Fibroblast of lung (primary cell): Measurements from ENCODE around the gene OTOP2. TPM values are rescaled to one million over a fixed set of nuclear protein-coding genes. Genes with fewer than 3 reads are reported as not detected.

ENCODE experiments used
- DNase-seq, 2 donors: peaks; one replicate each; pipeline versions ENCODE4 v3.0.0 to v3.0.0-alpha.2; 2010; ENCODE audit warnings: low read depth in 2 of 2
- H2AFZ ChIP-seq: 2 replicates; pipeline ENCODE4 v1.5.1; 2012; ENCODE audit warnings: low read length, control low read depth, inconsistent platforms
- H3K27ac ChIP-seq: 2 replicates; pipeline ENCODE4 v1.5.1; 2011; ENCODE audit warnings: low read length, control low read depth; ENCODE audit not compliant: insufficient read depth
- H3K27me3 ChIP-seq: 2 replicates; pipeline ENCODE4 v1.5.1; 2011; ENCODE audit warnings: mild to moderate bottlenecking, low read length; ENCODE audit not compliant: control insufficient read depth, insufficient read depth
- H3K36me3 ChIP-seq: 2 replicates; pipeline ENCODE4 v1.5.1; 2011; ENCODE audit warnings: low read length; ENCODE audit not compliant: control insufficient read depth, insufficient read depth
- H3K4me1 ChIP-seq: 2 replicates; pipeline ENCODE4 v1.5.1; 2011; ENCODE audit warnings: low read length; ENCODE audit not compliant: control insufficient read depth, insufficient read depth; ENCODE audit errors: extremely low read depth
- H3K4me2 ChIP-seq: 2 replicates; pipeline ENCODE4 v1.5.1; 2011; ENCODE audit warnings: low read length, control low read depth; ENCODE audit not compliant: insufficient read depth; ENCODE audit errors: extremely low read depth
- H3K4me3 ChIP-seq, 4 experiments: fragments of 200-600 bp in 1 of 4; sonication (generic) in 1 of 4; replicated peaks in 1 of 4; 2 replicates each; pipeline ENCODE4 v1.5.1; 2011 to 2016; ENCODE audit warnings: low read length in 4 of 4, low read depth in 3 of 4, mild to moderate bottlenecking in 3 of 4, control low read depth in 2 of 4, inconsistent platforms in 1 of 4, mixed read lengths in 1 of 4; ENCODE audit not compliant: insufficient read depth in 1 of 4; ENCODE audit errors: control extremely low read depth in 1 of 4
- H3K79me2 ChIP-seq: 2 replicates; pipeline ENCODE4 v1.5.1; 2012; ENCODE audit warnings: mild to moderate bottlenecking, low read length, inconsistent platforms; ENCODE audit not compliant: control insufficient read depth, insufficient read depth
- H3K9ac ChIP-seq: 2 replicates; pipeline ENCODE4 v1.5.1; 2011; ENCODE audit warnings: mild to moderate bottlenecking, low read length, control low read depth; ENCODE audit not compliant: insufficient read depth
- H3K9me3 ChIP-seq: 2 replicates; pipeline ENCODE4 v1.5.1; 2012; ENCODE audit warnings: low read depth, low read length; ENCODE audit not compliant: control insufficient read depth, insufficient read depth
- H4K20me1 ChIP-seq: 2 replicates; pipeline ENCODE4 v1.5.1; 2011; ENCODE audit warnings: low read length; ENCODE audit not compliant: control insufficient read depth, insufficient read depth; ENCODE audit errors: extremely low read depth
- CTCF ChIP-seq, 2 donors: IDR thresholded peaks in 1 of 2; conservative IDR thresholded peaks in 1 of 2; 1 replicate in 1 of 2; 2 replicates in 1 of 2; pipeline ENCODE4 v1.5.1; 2011 to 2012; ENCODE audit warnings: low read length in 2 of 2, control low read depth in 1 of 2, inconsistent platforms in 1 of 2, low read depth in 1 of 2, mild to moderate bottlenecking in 1 of 2
- EZH2 ChIP-seq: IDR thresholded peaks from 2 replicates; pipeline ENCODE4 v1.5.1; 2012; ENCODE audit warnings: low read length, control low read depth, mild to moderate bottlenecking; ENCODE audit errors: missing control alignments
- polyA plus RNA-seq, 2 donors: library from polyadenylated mRNA; depleted of rRNA in 1 of 2; stranded (reverse) in 1 of 2; unstranded in 1 of 2; fragments of >200 nt; gene quantifications; 2 replicates each; pipeline ENCODE4 v1.2.1, GENCODE V29; 2011 to 2012; ENCODE audit warnings: missing spikeins in 1 of 2
- total RNA-seq: library from RNA; depleted of rRNA; stranded (reverse); fragments of >200 nt; gene quantifications from 2 replicates; pipeline ENCODE4 v1.2.1, GENCODE V29; 2014

OTOP2 gene
- total and polyA plus RNA-seq, 2 donors (not counting 1 experiment from before 2014, with no cell fraction given): not detected

DNA sequence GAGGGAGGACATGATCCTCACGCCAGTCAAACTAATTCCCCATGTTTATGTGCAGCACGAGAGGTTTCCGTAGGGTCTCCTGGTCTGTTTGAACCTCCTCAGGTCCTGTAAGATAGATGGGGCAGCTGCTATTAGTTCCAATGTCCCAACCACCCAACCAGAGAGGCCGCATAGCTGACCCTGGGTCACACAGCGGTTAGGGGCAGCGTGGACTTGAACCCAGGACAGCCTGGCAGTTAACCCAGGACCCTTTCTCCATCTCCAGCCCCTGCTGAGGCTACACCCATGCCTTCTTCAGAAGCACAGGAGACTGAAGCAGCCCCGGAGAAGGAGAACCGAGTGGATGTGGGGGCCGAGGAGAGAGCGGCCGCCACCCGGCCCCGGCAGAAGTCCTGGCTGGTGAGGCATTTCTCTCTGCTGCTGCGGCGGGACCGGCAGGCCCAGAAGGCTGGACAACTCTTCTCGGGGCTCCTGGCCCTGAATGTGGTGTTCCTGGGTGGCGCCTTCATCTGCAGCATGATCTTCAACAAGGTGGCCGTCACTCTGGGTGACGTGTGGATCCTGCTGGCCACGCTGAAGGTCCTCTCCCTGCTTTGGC, 17.2 kb downstream of the OTOP2 start:
- H2AFZ ChIP-seq: no peak overlapping the region
- peaks cover 40% of the 10 kb centered on the region for H3K27me3 ChIP-seq
- H3K9me3 ChIP-seq: no peaks in the 10 kb centered on the region
- no peaks in the 10 kb centered on the region for H3K79me2 ChIP-seq
- H3K4me2 ChIP-seq: no peak overlapping the region
- H3K9ac ChIP-seq: no peak overlapping the region
- no peaks in the 10 kb centered on the region for H3K36me3 ChIP-seq
- TF ChIP-seq CTCF (conservative IDR thresholded peaks at IDR 0.05 in 1 of 2, IDR thresholded peaks at IDR 0.05 in 1 of 2; ENCODE audit: low read depth in 1 of 2, low read length in 2 of 2) (no peak), EZH2 (peak; percentile 32)
- H4K20me1 ChIP-seq: no peaks in the 10 kb centered on the region
- no peak overlapping the region for H3K4me3 ChIP-seq
- DNase-seq: no peak
- no peak overlapping the region for H3K27ac ChIP-seq
- H3K4me1 ChIP-seq: no peaks in the 10 kb centered on the region

- TF ChIP-seq EZH2 (no peak), CTCF (conservative IDR thresholded peaks at IDR 0.05 in 1 of 2, IDR thresholded peaks at IDR 0.05 in 1 of 2; ENCODE audit: low read depth in 1 of 2, low read length in 2 of 2) (no peak)
- Histone ChIP-seq H4K20me1 (no peaks in the 10 kb centered on the region), H3K27ac (no peak overlapping the region), H3K9me3 (no peaks in the 10 kb centered on the region), H3K27me3 (peaks cover 17% of the 10 kb centered on the region), H3K4me1 (no peaks in the 10 kb centered on the region), H3K4me3 (no peak overlapping the region), H3K79me2 (no peaks in the 10 kb centered on the region), H3K36me3 (no peaks in the 10 kb centered on the region), H3K4me2 (no peak overlapping the region), H3K9ac (no peak overlapping the region), H2AFZ (no peak overlapping the region)
- DNase-seq: no peak
Observed at GRCh38 chr17:74943808-74944522, 19.9 kb downstream of the OTOP2 start.

DNA sequence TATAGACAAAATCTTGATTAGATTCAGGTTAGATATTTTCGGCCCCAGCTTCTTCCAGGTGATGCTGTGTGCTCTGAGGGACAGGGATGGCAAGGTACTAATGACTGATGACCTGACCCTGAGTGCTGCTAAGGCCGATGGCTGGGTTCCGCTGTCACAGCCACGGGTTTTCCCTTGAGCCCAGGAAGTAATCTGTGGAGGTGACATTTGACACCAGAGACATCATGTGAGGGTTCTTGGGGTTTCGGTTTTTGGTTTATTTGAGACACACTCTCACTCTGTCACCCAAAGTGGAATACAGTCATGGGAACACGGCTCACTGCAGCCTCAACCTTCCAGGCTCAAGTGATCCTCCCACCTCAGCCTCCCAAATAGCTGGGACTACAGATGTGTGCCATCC, 21.5 kb downstream of the OTOP2 start:
- H3K27me3 ChIP-seq: peaks cover 15% of the 10 kb centered on the region
- TF ChIP-seq EZH2 (no peak), CTCF (conservative IDR thresholded peaks at IDR 0.05 in 1 of 2, IDR thresholded peaks at IDR 0.05 in 1 of 2; ENCODE audit: low read depth in 1 of 2, low read length in 2 of 2) (no peak)
- no peak overlapping the region for H3K9ac ChIP-seq
- no peak overlapping the region for H3K4me2 ChIP-seq
- H3K27ac ChIP-seq: no peak overlapping the region
- H3K79me2 ChIP-seq: no peaks in the 10 kb centered on the region
- no peak overlapping the region for H2AFZ ChIP-seq
- no peaks in the 10 kb centered on the region for H3K36me3 ChIP-seq
- DNase-seq: no peak
- no peaks in the 10 kb centered on the region for H4K20me1 ChIP-seq
- no peaks in the 10 kb centered on the region for H3K4me1 ChIP-seq
- no peaks in the 10 kb centered on the region for H3K9me3 ChIP-seq
- H3K4me3 ChIP-seq: no peak overlapping the region
